Panc1 (cell line): ENCODE results near the gene TMEM117. TPM values are rescaled to one million over a fixed set of nuclear protein-coding genes. Genes with fewer than 3 reads are reported as not detected.

ENCODE experiments used
- ATAC-seq: fragments of 200-7000 bp; cut with Tn5 transposase; 2 replicates; pipeline ENCODE4 v1.9.1; 2020; ENCODE audit warnings: mild to moderate bottlenecking, moderate library complexity
- BruUV-seq: library from RNA; stranded (reverse); fragments of 400-500 nt; replicated peaks from 2 replicates; lab custom pipeline; 2021; lab: Mats Ljungman, UMichigan
- CTCF ChIA-PET: fragments of 300-600 bp; sonication (Branson Sonifier 250); formaldehyde crosslinking; loops from one replicate; lab custom pipeline; 2022; ENCODE audit warnings: antibody characterized with exemption; lab: Charles Lee
- POLR2A ChIA-PET: fragments of 300-600 bp; sonication (Branson Sonifier 250); formaldehyde crosslinking; loops from one replicate; lab custom pipeline; 2022; ENCODE audit warnings: antibody characterized with exemption; lab: Charles Lee
- DNase-seq: peaks from one replicate; pipeline ENCODE4 v3.0.0-alpha.2; 2010; ENCODE audit warnings: low read depth, low spot score
- H3K27ac ChIP-seq: 2 replicates; pipeline ENCODE4 v1.5.1; 2011; ENCODE audit warnings: mild to moderate bottlenecking, low read length, inconsistent platforms
- H3K27me3 ChIP-seq: fragments of 200-500 bp; sonication (Bioruptor generic); 2 replicates; pipeline ENCODE4 v1.6.0; 2014; ENCODE audit warnings: low read length, inconsistent platforms; ENCODE audit not compliant: control insufficient read depth, insufficient read depth
- H3K36me3 ChIP-seq: fragments of 200-500 bp; sonication (Bioruptor generic); 2 replicates; pipeline ENCODE4 v1.5.1; 2014; ENCODE audit warnings: inconsistent platforms, mild to moderate bottlenecking, low read length, moderate library complexity; ENCODE audit not compliant: control insufficient read depth, insufficient read depth
- H3K4me1 ChIP-seq: 2 replicates; pipeline ENCODE4 v1.5.1; 2011; ENCODE audit warnings: inconsistent platforms, mild to moderate bottlenecking, low read length, moderate library complexity; ENCODE audit not compliant: control insufficient read depth, insufficient read depth
- H3K4me3 ChIP-seq, 2 experiments: 2 replicates each; pipeline ENCODE4 v1.5.1; 2011 to 2012; ENCODE audit warnings: low read depth in 2 of 2, low read length in 2 of 2, mild to moderate bottlenecking in 2 of 2, inconsistent platforms in 1 of 2, moderate library complexity in 1 of 2
- H3K9me3 ChIP-seq: fragments of 200-500 bp; sonication (Bioruptor generic); 2 replicates; pipeline ENCODE4 v1.5.1; 2014; ENCODE audit warnings: low read depth, mild to moderate bottlenecking, inconsistent platforms, low read length, moderate library complexity; ENCODE audit not compliant: control insufficient read depth, insufficient read depth
- CTCF ChIP-seq: fragments of 450-650 bp; IDR thresholded peaks from 2 replicates; pipeline ENCODE4 v1.5.1; 2017; ENCODE audit warnings: mild to moderate bottlenecking
- POLR2AphosphoS5 ChIP-seq: IDR thresholded peaks from 2 replicates; pipeline ENCODE4 v1.6.1; 2012; ENCODE audit warnings: mild to moderate bottlenecking, low read depth, low read length, moderate library complexity
- REST ChIP-seq, 2 experiments: IDR thresholded peaks; 2 replicates each; pipeline ENCODE4 v1.6.1; 2011 to 2012; ENCODE audit warnings: low read depth in 2 of 2, control low read depth in 1 of 2, low read length in 1 of 2, mild to moderate bottlenecking in 1 of 2, moderate library complexity in 1 of 2; ENCODE audit not compliant: insufficient read depth in 1 of 2
- SIN3A ChIP-seq: IDR thresholded peaks from 2 replicates; pipeline ENCODE4 v1.6.1; 2012; ENCODE audit warnings: low read depth, mild to moderate bottlenecking, low read length, moderate library complexity, borderline replicate concordance; ENCODE audit not compliant: insufficient read depth
- TCF7L2 ChIP-seq: IDR thresholded peaks from 2 replicates; pipeline ENCODE4 v1.6.1; 2011; ENCODE audit warnings: mild to moderate bottlenecking, low read depth, low read length, inconsistent platforms
- in situ Hi-C: cut with HindIII; loops from 2 replicates; pipeline ENCODE4 v1.10.0; 2016; ENCODE audit warnings: low sequenced_read_pairs, low pct_unique_long_range_greater_than_20kb
- intact Hi-C: fragments of 100-400 bp; cut with micrococcal nuclease; formaldehyde crosslinking; loops from one replicate; pipeline ENCODE4 v1.10.0; 2022; ENCODE audit not compliant: unreplicated experiment
- total RNA-seq: library from RNA; stranded (reverse); gene quantifications from one replicate; pipeline ENCODE4 v1.2.1, GENCODE V29; 2021; ENCODE audit not compliant: unreplicated experiment

Gene TMEM117
- total RNA-seq, 1 experiment from 2014 or later, result 5.5 TPM

- no TSS peak for BruUV-seq
- Histone ChIP-seq H3K9me3 (no peaks in the 10 kb centered on the region), H3K36me3 (no peaks in the 10 kb centered on the region), H3K4me3 (no peak overlapping the region), H3K27me3 (no peaks in the 10 kb centered on the region), H3K27ac (no peak overlapping the region), H3K4me1 (no peaks in the 10 kb centered on the region)
- POLR2A ChIA-PET, result no interaction called here
- in situ Hi-C loops, result no loop called here
- CTCF ChIA-PET, result no interaction called here
- intact Hi-C loops, result no loop called here
- DNase-seq, result no peak
- no peak for TF ChIP-seq SIN3A
- TF ChIP-seq CTCF, result no peak
- no peak for TF ChIP-seq REST (IDR thresholded peaks at IDR 0.05; ENCODE audit: insufficient read depth in 1 of 2, low read depth in 2 of 2, low read length in 1 of 2)
- no peak for ATAC-seq
Measured at GRCh38 chr12:43899574-43899973, 63.7 kb downstream of the TMEM117 start.

DNA sequence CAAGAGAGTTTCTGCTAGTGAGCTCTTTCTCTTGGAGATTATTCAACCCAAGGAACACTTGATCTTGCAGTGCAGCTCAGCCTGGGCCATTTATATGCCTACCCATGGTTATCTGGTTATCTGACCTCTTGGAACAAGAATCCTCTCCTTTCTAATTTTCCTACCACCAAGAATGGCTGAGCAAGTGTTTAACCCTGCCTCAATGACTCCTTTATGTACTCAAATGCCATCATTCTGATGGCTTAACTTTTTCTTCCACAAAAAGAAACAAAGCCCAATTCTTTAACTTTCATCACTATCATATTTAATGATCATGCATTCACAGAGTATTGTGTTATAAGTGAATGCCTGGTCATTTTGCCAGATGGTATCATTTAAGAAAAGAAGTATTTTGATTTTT lies 67.8 kb downstream of the TMEM117 start:
- intact Hi-C loops, result no loop called here
- H3K36me3 ChIP-seq, result no peaks in the 10 kb centered on the region
- ChIA-PET CTCF (interaction anchor here (0.6 kb wide), 1 partner anchor 887 kb away, joined by 4 read pairs; no protein-coding TSS in a partner anchor), POLR2A (no interaction called here)
- H3K27ac ChIP-seq, result no peak overlapping the region
- DNase-seq (no peak), ATAC-seq (no peak)
- H3K27me3 ChIP-seq, result no peaks in the 10 kb centered on the region
- no peaks in the 10 kb centered on the region for H3K9me3 ChIP-seq
- BruUV-seq, result no TSS peak
- no peaks in the 10 kb centered on the region for H3K4me1 ChIP-seq
- in situ Hi-C loops, result no loop called here
- no peak overlapping the region for H3K4me3 ChIP-seq
- TF ChIP-seq TCF7L2 (no peak), POLR2AphosphoS5 (no peak), CTCF (no peak), REST (IDR thresholded peaks at IDR 0.05; ENCODE audit: insufficient read depth in 1 of 2, low read depth in 2 of 2, low read length in 1 of 2) (no peak), SIN3A (no peak)
